Fibroblast of lung (primary cell): ENCODE measurements around the gene CMYA5.
"Not testable (repeated sequence)": the region's sequence is repeated elsewhere in the genome, so short reads cannot be mapped to it uniquely, and the experiment has no call there.

ENCODE experiments used
- CTCF ChIP-seq, 2 donors: IDR thresholded peaks in 1 of 2; conservative IDR thresholded peaks in 1 of 2; 1 replicate in 1 of 2; 2 replicates in 1 of 2; pipeline ENCODE4 v1.5.1; 2011 to 2012; ENCODE audit warnings: low read length in 2 of 2, control low read depth in 1 of 2, inconsistent platforms in 1 of 2, low read depth in 1 of 2, mild to moderate bottlenecking in 1 of 2
- EZH2 ChIP-seq: IDR thresholded peaks from 2 replicates; pipeline ENCODE4 v1.5.1; 2012; ENCODE audit warnings: low read length, control low read depth, mild to moderate bottlenecking; ENCODE audit errors: missing control alignments

DNA sequence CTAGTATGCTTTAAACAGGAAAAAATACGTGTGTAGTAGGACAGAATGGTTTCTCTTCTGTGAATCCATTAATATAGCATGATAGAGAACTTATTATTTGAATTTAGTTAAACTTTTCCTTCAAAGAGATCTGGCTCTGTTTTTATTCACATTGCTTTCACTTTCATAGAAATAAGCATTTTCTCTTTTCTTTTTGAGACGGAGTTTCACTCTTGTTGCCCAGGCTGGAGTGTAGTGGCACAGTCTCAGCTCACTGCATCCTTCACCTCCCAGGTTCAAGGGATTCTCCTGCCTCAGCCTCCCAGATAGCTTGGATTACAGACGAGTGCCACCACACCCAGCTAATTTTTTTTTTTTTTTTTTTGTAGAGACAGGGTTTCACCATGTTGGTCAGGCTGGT is 7.5 kb upstream of the CMYA5 start:
- TF ChIP-seq CTCF (conservative IDR thresholded peaks at IDR 0.05 in 1 of 2, IDR thresholded peaks at IDR 0.05 in 1 of 2; ENCODE audit: low read depth in 1 of 2, low read length in 2 of 2); EZH2: not testable (repeated sequence)
